ENCODE results near the gene KRT4.

DNA sequence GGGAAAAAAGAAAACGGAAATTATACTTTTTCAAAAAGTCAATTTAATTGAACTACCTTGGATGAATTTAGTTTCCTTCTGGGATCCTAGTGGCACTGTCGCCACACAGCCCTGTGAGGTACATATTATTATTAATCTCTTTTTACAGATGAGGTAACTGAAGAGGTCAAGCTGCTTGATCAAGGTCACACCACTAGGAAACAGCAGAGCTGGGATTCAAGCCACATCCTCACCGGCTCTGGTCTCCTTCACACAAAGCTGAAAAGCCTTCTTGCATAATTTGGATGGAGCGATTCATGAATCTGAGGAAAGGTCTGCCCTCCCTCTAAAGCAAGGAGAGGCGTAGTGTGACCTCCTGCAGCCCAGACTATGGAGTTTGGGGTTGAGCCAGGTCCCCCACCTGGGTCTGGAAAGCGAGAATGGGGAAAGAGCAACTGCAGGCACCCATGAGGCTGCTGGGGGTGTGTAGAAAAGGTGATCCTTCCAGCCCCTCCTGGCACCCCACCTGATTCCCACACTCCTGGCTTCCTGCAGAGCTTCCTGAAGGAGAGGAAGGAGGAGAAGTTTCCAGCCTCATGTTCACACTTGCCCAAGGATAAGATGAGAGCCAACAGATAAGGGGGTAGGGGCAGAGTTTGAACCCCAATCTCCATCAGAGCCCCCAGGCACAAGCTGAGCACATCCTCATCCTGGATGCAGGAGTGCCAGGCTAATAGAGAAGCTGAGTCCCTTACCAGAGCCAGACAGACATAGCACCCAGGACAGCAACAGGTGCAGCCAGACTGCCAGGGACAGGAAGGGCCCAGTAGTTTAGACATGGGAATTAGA lies 24.1 kb upstream of the KRT4 start:
- TF ChIP-seq JUN (IDR thresholded peaks at IDR 0.05; ENCODE audit: borderline replicate concordance, insufficient read depth, insufficient read length, low read depth): no peak
- TF ChIP-seq, protein P1, sequence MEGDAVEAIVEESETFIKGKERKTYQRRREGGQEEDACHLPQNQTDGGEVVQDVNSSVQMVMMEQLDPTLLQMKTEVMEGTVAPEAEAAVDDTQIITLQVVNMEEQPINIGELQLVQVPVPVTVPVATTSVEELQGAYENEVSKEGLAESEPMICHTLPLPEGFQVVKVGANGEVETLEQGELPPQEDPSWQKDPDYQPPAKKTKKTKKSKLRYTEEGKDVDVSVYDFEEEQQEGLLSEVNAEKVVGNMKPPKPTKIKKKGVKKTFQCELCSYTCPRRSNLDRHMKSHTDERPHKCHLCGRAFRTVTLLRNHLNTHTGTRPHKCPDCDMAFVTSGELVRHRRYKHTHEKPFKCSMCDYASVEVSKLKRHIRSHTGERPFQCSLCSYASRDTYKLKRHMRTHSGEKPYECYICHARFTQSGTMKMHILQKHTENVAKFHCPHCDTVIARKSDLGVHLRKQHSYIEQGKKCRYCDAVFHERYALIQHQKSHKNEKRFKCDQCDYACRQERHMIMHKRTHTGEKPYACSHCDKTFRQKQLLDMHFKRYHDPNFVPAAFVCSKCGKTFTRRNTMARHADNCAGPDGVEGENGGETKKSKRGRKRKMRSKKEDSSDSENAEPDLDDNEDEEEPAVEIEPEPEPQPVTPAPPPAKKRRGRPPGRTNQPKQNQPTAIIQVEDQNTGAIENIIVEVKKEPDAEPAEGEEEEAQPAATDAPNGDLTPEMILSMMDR (IDR thresholded peaks at IDR 0.05; ENCODE audit: extremely low read depth in 1 of 2, insufficient read depth in 1 of 2, low read depth in 1 of 2, low read length in 2 of 2): no peak
